Measurements from ENCODE around the gene SPR.

The SPR gene

GRCh38 chr2:72926368-72926767 lies 39.2 kb downstream of the SPR start:
- no peak for DNase-seq (ENCODE audit: low read depth)
- no peak for TF ChIP-seq CTCF (IDR thresholded peaks at IDR 0.05; ENCODE audit: low read length, missing control alignments)
- no peak overlapping the region for H3K4me3 ChIP-seq (replicated peaks; ENCODE audit: low read depth, low read length)

GRCh38 chr2:72926811-72927465 lies 39.7 kb downstream of the SPR start:
- no peak overlapping the region for H3K4me3 ChIP-seq (replicated peaks; ENCODE audit: low read depth, low read length)
- no peak for TF ChIP-seq CTCF (IDR thresholded peaks at IDR 0.05; ENCODE audit: low read length, missing control alignments)
- DNase-seq (ENCODE audit: low read depth): no peak

GRCh38 chr2:72927619-72928550 lies 40.7 kb downstream of the SPR start:
- H3K4me3 ChIP-seq (replicated peaks; ENCODE audit: low read depth, low read length): no peak overlapping the region
- no peak for TF ChIP-seq CTCF (IDR thresholded peaks at IDR 0.05; ENCODE audit: low read length, missing control alignments)
- no peak for DNase-seq (ENCODE audit: low read depth)

GRCh38 chr2:72929010-72929409 lies 41.8 kb downstream of the SPR start:
- no peak for TF ChIP-seq CTCF (IDR thresholded peaks at IDR 0.05; ENCODE audit: low read length, missing control alignments)
- H3K4me3 ChIP-seq (replicated peaks; ENCODE audit: low read depth, low read length): no peak overlapping the region
- DNase-seq (ENCODE audit: low read depth): no peak

GRCh38 chr2:72931280-72931910 lies 44.2 kb downstream of the SPR start:
- no peak overlapping the region for H3K4me3 ChIP-seq (replicated peaks; ENCODE audit: low read depth, low read length)
- TF ChIP-seq CTCF (IDR thresholded peaks at IDR 0.05; ENCODE audit: low read length, missing control alignments): no peak
- no peak for DNase-seq (ENCODE audit: low read depth)

- no peak for DNase-seq (ENCODE audit: low read depth)
- H3K4me3 ChIP-seq (replicated peaks; ENCODE audit: low read depth, low read length): no peak overlapping the region
- no peak for TF ChIP-seq CTCF (IDR thresholded peaks at IDR 0.05; ENCODE audit: low read length, missing control alignments)
These were observed 45.0 kb downstream of the SPR start for GRCh38 chr2:72932045-72932740.
